D721Med (cell line): ENCODE data around the gene NAB2.
"Not testable (repeated sequence)": the region's sequence is repeated elsewhere in the genome, so short reads cannot be mapped to it uniquely, and the experiment has no call there.

Experiments used
- DNase-seq: peaks from one replicate; pipeline ENCODE4 v3.0.0; 2011; ENCODE audit warnings: low spot score; ENCODE audit not compliant: insufficient read length
- FAIRE-seq: peaks from 2 replicates; lab custom pipeline; 2011; peaks lifted over from hg19 to GRCh38; lab: Jason Lieb, UNC
- CTCF ChIP-seq: IDR thresholded peaks from 2 replicates; pipeline ENCODE4 v1.5.1; 2012; ENCODE audit warnings: mild to moderate bottlenecking, control low read depth; ENCODE audit not compliant: insufficient read depth; ENCODE audit errors: missing control alignments

The NAB2 gene

GRCh38 chr12:57051011-57051410, 37.9 kb upstream of the NAB2 start:
- no peak for DNase-seq
- no peak for FAIRE-seq
- TF ChIP-seq CTCF: no peak

- FAIRE-seq, DNase-seq: not testable (repeated sequence)
Measured at GRCh38 chr12:57053146-57053545, 35.8 kb upstream of the NAB2 start.

GRCh38 chr12:57053901-57054300, 35.0 kb upstream of the NAB2 start:
- FAIRE-seq, DNase-seq: not testable (repeated sequence)

- no peak for TF ChIP-seq CTCF
- FAIRE-seq: no peak
- no peak for DNase-seq
Measured at GRCh38 chr12:57055824-57056223, 33.1 kb upstream of the NAB2 start.

- no peak for FAIRE-seq
- TF ChIP-seq CTCF: no peak
- DNase-seq: no peak
Measured at GRCh38 chr12:57057067-57057751, 31.7 kb upstream of the NAB2 start.

- FAIRE-seq (no peak), DNase-seq (no peak)
- TF ChIP-seq CTCF: no peak
Measured at GRCh38 chr12:57058454-57058853, 30.5 kb upstream of the NAB2 start.

GRCh38 chr12:57063991-57064685, 24.8 kb upstream of the NAB2 start:
- DNase-seq: no peak
- no peak for FAIRE-seq
- TF ChIP-seq CTCF: no peak

GRCh38 chr12:57066245-57066644, 22.7 kb upstream of the NAB2 start:
- FAIRE-seq: no peak

More at GRCh38 chr12:57066245-57066644, 22.7 kb upstream of the NAB2 start:
- no peak for DNase-seq
- no peak for TF ChIP-seq CTCF
